HCT116 (cell line): ENCODE data around the gene CNOT2.

Experiments used
- CBX3 ChIP-seq: IDR thresholded peaks from 2 replicates; pipeline ENCODE4 v1.6.1; 2012; ENCODE audit warnings: low read depth
- CTCF ChIP-seq, 3 experiments: fragments of 200-600 bp in 1 of 3; sonication (generic) in 1 of 3; IDR thresholded peaks in 2 of 3; conservative IDR thresholded peaks in 1 of 3; 2 replicates each; pipeline ENCODE4 v1.5.1; 2012 to 2017; ENCODE audit warnings: low read depth in 2 of 3, low read length in 2 of 3, antibody characterized with exemption in 1 of 3, borderline replicate concordance in 1 of 3, control low read depth in 1 of 3, mild to moderate bottlenecking in 1 of 3, mixed read lengths in 1 of 3, mixed run types in 1 of 3, moderate library complexity in 1 of 3; ENCODE audit not compliant: insufficient read depth in 1 of 3
- EZH2 ChIP-seq: fragments of 200-600 bp; sonication (generic); IDR thresholded peaks from 2 replicates; pipeline ENCODE4 v1.6.1; 2017; ENCODE audit warnings: antibody characterized with exemption, mixed run types
- JUND ChIP-seq: IDR thresholded peaks from 2 replicates; pipeline ENCODE4 v1.6.1; 2012
- POLR2A ChIP-seq: IDR thresholded peaks from 2 replicates; pipeline ENCODE4 v1.7.0; 2011; ENCODE audit warnings: borderline replicate concordance; ENCODE audit not compliant: insufficient read depth, insufficient read length; ENCODE audit errors: extremely low read depth
- POLR2AphosphoS5 ChIP-seq: IDR thresholded peaks from 2 replicates; pipeline ENCODE4 v1.6.1; 2011; ENCODE audit warnings: mild to moderate bottlenecking, low read depth, low read length, moderate library complexity
- RAD21 ChIP-seq: IDR thresholded peaks from 2 replicates; pipeline ENCODE4 v1.6.1; 2012; ENCODE audit warnings: low read depth, mild to moderate bottlenecking
- SP1 ChIP-seq: IDR thresholded peaks from 2 replicates; pipeline ENCODE4 v1.6.1; 2012; ENCODE audit warnings: low read depth
- TCF7L2 ChIP-seq: IDR thresholded peaks from 2 replicates; pipeline ENCODE4 v1.7.0; 2011; ENCODE audit warnings: borderline replicate concordance, inconsistent platforms; ENCODE audit not compliant: insufficient read depth, insufficient read length; ENCODE audit errors: extremely low read depth
- ZBTB33 ChIP-seq: IDR thresholded peaks from 2 replicates; pipeline ENCODE4 v1.6.1; 2011; ENCODE audit warnings: mild to moderate bottlenecking, low read length, moderate library complexity; ENCODE audit not compliant: insufficient replicate concordance; ENCODE audit errors: extremely low read depth
- TF ChIP-seq, protein P1 (sequence below): IDR thresholded peaks from 2 replicates; pipeline ENCODE4 v1.6.1; 2012
- TF ChIP-seq, protein P2 (sequence below): IDR thresholded peaks from 2 replicates; pipeline ENCODE4 v1.6.1; 2012
- TF ChIP-seq, protein P3 (sequence below): IDR thresholded peaks from 2 replicates; pipeline ENCODE4 v1.6.1; 2012; ENCODE audit warnings: low read depth

- TF ChIP-seq CTCF (IDR thresholded peaks at IDR 0.05 in 2 of 3, conservative IDR thresholded peaks at IDR 0.05 in 1 of 3; ENCODE audit: borderline replicate concordance in 1 of 3, insufficient read depth in 1 of 3, low read depth in 2 of 3, low read length in 2 of 3) (no peak), TCF7L2 (no peak), EZH2 (no peak), JUND (no peak), POLR2AphosphoS5 (no peak), POLR2A (no peak), RAD21 (no peak), SP1 (no peak), ZBTB33 (no peak), CBX3 (no peak)
- TF ChIP-seq, protein P1, sequence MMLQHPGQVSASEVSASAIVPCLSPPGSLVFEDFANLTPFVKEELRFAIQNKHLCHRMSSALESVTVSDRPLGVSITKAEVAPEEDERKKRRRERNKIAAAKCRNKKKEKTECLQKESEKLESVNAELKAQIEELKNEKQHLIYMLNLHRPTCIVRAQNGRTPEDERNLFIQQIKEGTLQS, result no peak
- TF ChIP-seq, protein P2, sequence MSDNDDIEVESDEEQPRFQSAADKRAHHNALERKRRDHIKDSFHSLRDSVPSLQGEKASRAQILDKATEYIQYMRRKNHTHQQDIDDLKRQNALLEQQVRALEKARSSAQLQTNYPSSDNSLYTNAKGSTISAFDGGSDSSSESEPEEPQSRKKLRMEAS, result no peak
- TF ChIP-seq, protein P3, sequence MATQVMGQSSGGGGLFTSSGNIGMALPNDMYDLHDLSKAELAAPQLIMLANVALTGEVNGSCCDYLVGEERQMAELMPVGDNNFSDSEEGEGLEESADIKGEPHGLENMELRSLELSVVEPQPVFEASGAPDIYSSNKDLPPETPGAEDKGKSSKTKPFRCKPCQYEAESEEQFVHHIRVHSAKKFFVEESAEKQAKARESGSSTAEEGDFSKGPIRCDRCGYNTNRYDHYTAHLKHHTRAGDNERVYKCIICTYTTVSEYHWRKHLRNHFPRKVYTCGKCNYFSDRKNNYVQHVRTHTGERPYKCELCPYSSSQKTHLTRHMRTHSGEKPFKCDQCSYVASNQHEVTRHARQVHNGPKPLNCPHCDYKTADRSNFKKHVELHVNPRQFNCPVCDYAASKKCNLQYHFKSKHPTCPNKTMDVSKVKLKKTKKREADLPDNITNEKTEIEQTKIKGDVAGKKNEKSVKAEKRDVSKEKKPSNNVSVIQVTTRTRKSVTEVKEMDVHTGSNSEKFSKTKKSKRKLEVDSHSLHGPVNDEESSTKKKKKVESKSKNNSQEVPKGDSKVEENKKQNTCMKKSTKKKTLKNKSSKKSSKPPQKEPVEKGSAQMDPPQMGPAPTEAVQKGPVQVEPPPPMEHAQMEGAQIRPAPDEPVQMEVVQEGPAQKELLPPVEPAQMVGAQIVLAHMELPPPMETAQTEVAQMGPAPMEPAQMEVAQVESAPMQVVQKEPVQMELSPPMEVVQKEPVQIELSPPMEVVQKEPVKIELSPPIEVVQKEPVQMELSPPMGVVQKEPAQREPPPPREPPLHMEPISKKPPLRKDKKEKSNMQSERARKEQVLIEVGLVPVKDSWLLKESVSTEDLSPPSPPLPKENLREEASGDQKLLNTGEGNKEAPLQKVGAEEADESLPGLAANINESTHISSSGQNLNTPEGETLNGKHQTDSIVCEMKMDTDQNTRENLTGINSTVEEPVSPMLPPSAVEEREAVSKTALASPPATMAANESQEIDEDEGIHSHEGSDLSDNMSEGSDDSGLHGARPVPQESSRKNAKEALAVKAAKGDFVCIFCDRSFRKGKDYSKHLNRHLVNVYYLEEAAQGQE, result no peak
Measured at GRCh38 chr12:70355972-70356371, 112.7 kb downstream of the CNOT2 start.
